Prostate gland (tissue), 2 donors: ENCODE measurements around the gene PIMREG. TPM values are rescaled to one million over a fixed set of nuclear protein-coding genes. Genes with fewer than 3 reads are reported as not detected.

ENCODE experiments used
- DNase-seq: peaks from one replicate; pipeline ENCODE4 v3.0.0-alpha.2; 2019; ENCODE audit warnings: low spot score
- H3K27ac ChIP-seq, 2 donors: fragments of 200-600 bp; sonication (generic); 2 replicates each; pipeline ENCODE4 v1.5.1; 2017 to 2019
- H3K27me3 ChIP-seq: fragments of 200-600 bp; sonication (generic); replicated peaks from 2 replicates; pipeline ENCODE4 v1.5.1; 2019; ENCODE audit not compliant: insufficient read depth
- H3K36me3 ChIP-seq, 2 donors: fragments of 200-600 bp; sonication (generic); 1 replicate in 1 of 2; 2 replicates in 1 of 2; pipeline versions ENCODE4 v1.5.1 to v1.8.1; 2017 to 2019
- H3K4me1 ChIP-seq: fragments of 200-600 bp; sonication (generic); replicated peaks from 2 replicates; pipeline ENCODE4 v1.5.1; 2019
- H3K4me3 ChIP-seq, 2 donors: fragments of 200-600 bp; sonication (generic); 2 replicates each; pipeline ENCODE4 v1.5.1; 2017 to 2019
- H3K9me3 ChIP-seq: fragments of 200-600 bp; sonication (generic); 2 replicates; pipeline ENCODE4 v1.5.1; 2017
- CTCF ChIP-seq, 4 experiments: fragments of 200-600 bp in 2 of 4; fragments of 450-650 bp in 2 of 4; sonication (generic) in 2 of 4; IDR thresholded peaks; 1 replicate in 3 of 4; 2 replicates in 1 of 4; pipeline ENCODE4 v1.5.1; 2016 to 2019; ENCODE audit warnings: antibody characterized with exemption in 4 of 4, mild to moderate bottlenecking in 2 of 4, moderate library complexity in 2 of 4
- POLR2A ChIP-seq: fragments of 450-650 bp; IDR thresholded peaks from one replicate; pipeline ENCODE4 v1.6.1; 2016; ENCODE audit warnings: antibody characterized with exemption, mild to moderate bottlenecking
- POLR2AphosphoS5 ChIP-seq: sonication (generic); formaldehyde crosslinking; IDR thresholded peaks from one replicate; pipeline ENCODE4 v1.6.1; 2017; ENCODE audit warnings: antibody characterized with exemption
- WGBS: methylation state at CpG from one replicate; pipeline ENCODE4 v1.1.5; 2018; 5-methylcytosine and 5-hydroxymethylcytosine counted together
- intact Hi-C: fragments of 100-400 bp; cut with DNase I; formaldehyde crosslinking; loops from one replicate; pipeline ENCODE4 v1.14.2; 2022
- total RNA-seq, 2 donors: library from RNA; depleted of rRNA; stranded (reverse); fragments of >200 nt; gene quantifications; one replicate each; pipeline ENCODE4 v1.1.0, GENCODE V29; 2016

The PIMREG gene
- total RNA-seq, 2 donors from 2014 or later: 0.45 to 4.9 TPM

GRCh38 chr17:6476076-6476809 lies 32.0 kb downstream of the PIMREG start:
- intact Hi-C loops: no loop called here
- no peak overlapping the region for H3K27ac ChIP-seq

GRCh38 chr17:6476810-6477179 lies 32.5 kb downstream of the PIMREG start:
- intact Hi-C loops: no loop called here
- H3K27ac ChIP-seq: no peak overlapping the region
- no peak for DNase-seq
- H3K27me3 ChIP-seq: no peaks in the 10 kb centered on the region
- H3K4me1 ChIP-seq: no peaks in the 10 kb centered on the region
- no peak for TF ChIP-seq CTCF (IDR thresholded peaks at IDR 0.05)
- TF ChIP-seq POLR2A: no peak
- TF ChIP-seq POLR2AphosphoS5: no peak
- H3K4me3 ChIP-seq: no peak overlapping the region
- no peaks in the 10 kb centered on the region for H3K9me3 ChIP-seq
- 91% methylated on average over 10 of the region's 10 CpGs for WGBS
- H3K36me3 ChIP-seq: no peaks in the 10 kb centered on the region

More at GRCh38 chr17:6476076-6476809, 32.0 kb downstream of the PIMREG start:
- Histone ChIP-seq H3K4me3 (no peak overlapping the region), H3K27me3 (no peaks in the 10 kb centered on the region), H3K36me3 (no peaks in the 10 kb centered on the region), H3K4me1 (no peaks in the 10 kb centered on the region), H3K9me3 (no peaks in the 10 kb centered on the region)
- no peak for DNase-seq
- TF ChIP-seq POLR2AphosphoS5 (no peak), POLR2A (no peak), CTCF (IDR thresholded peaks at IDR 0.05) (no peak)
- 64% methylated on average over 8 of the region's 8 CpGs for WGBS

- Histone ChIP-seq H3K27ac (no peak overlapping the region), H3K4me1 (no peaks in the 10 kb centered on the region), H3K9me3 (no peaks in the 10 kb centered on the region), H3K27me3 (no peaks in the 10 kb centered on the region), H3K36me3 (no peaks in the 10 kb centered on the region), H3K4me3 (no peak overlapping the region)
- DNase-seq: no peak
- TF ChIP-seq POLR2A (no peak), POLR2AphosphoS5 (no peak), CTCF (IDR thresholded peaks at IDR 0.05) (no peak)
- intact Hi-C loops: no loop called here
- 92% methylated on average over 14 of the region's 14 CpGs for WGBS
Observed at GRCh38 chr17:6477831-6478383, 33.7 kb downstream of the PIMREG start.

- WGBS: 90% methylated on average over 11 of the region's 11 CpGs
- H3K9me3 ChIP-seq: no peaks in the 10 kb centered on the region
- TF ChIP-seq CTCF (IDR thresholded peaks at IDR 0.05): no peak
- no peak for TF ChIP-seq POLR2A
- no peak for TF ChIP-seq POLR2AphosphoS5
- intact Hi-C loops: no loop called here
- no peaks in the 10 kb centered on the region for H3K4me1 ChIP-seq
- no peak for DNase-seq
- H3K27ac ChIP-seq: no peak overlapping the region
- H3K36me3 ChIP-seq: no peaks in the 10 kb centered on the region
- H3K4me3 ChIP-seq: no peak overlapping the region
- H3K27me3 ChIP-seq: no peaks in the 10 kb centered on the region
Observed at GRCh38 chr17:6478486-6478885, 34.2 kb downstream of the PIMREG start.
